ENCODE results near the gene UBA5. TPM values are rescaled to one million over a fixed set of nuclear protein-coding genes. Genes with fewer than 3 reads are reported as not detected.

The UBA5 gene
- total and polyA plus RNA-seq, 9 of the 15 experiments (the other 6 are each of a cell fraction or from before 2014, with no cell fraction given) = 8.1 to 71.1 (median 29.4) TPM

GRCh38 chr3:132713977-132714727, 54.0 kb downstream of the UBA5 start:
- WGBS (ENCODE audit: insufficient coverage, low coverage, missing lambda C conversion rate) = 72% methylated on average over 5 of the region's 5 CpGs
- no peak overlapping the region for H3K27ac ChIP-seq (ENCODE audit: extremely low read depth, low read depth, low read length)
- FAIRE-seq = no peak
- no peak for DNase-seq (ENCODE audit: extremely low read depth in 1 of 4, low spot score in 3 of 4)
- H3K4me1 ChIP-seq (replicated peaks in 1 of 2; ENCODE audit: control insufficient read depth in 2 of 2, insufficient read depth in 2 of 2, low read length in 2 of 2) = peaks cover 0 to 8% of the 10 kb centered on the region in 2 experiments; a peak in 2 of 5 replicates
- H3K79me2 ChIP-seq (ENCODE audit: control insufficient read depth, insufficient read depth, low read length) = no peaks in the 10 kb centered on the region
- in situ Hi-C loops (cut with MboI) = no loop called here
- no peaks in the 10 kb centered on the region for H3K9me1 ChIP-seq (ENCODE audit: control insufficient read depth, insufficient read depth, low read length)
- BruUV-seq (replicated peaks) = no TSS peak
- ChIA-PET POLR2A (no interaction called here), CTCF (ENCODE audit: low intra/inter-chr PET ratio) (no interaction called here)
- no peaks in the 10 kb centered on the region for H3K9me3 ChIP-seq (replicated peaks; ENCODE audit: control insufficient read depth, insufficient read depth, low read depth, low read length)
- no peak for TF ChIP-seq ZEB2 (IDR thresholded peaks at IDR 0.05)
- TF ChIP-seq KDM5B (IDR thresholded peaks at IDR 0.05; ENCODE audit: insufficient replicate concordance, low read depth, low read length) = no peak
- TF ChIP-seq STAT5B (CRISPR knock-in tag; IDR thresholded peaks at IDR 0.05) = no peak
- TF ChIP-seq HDAC6 (IDR thresholded peaks at IDR 0.05; ENCODE audit: low read depth, low read length) = no peak
- TF ChIP-seq ZFPM2 (CRISPR knock-in tag; IDR thresholded peaks at IDR 0.05) = no peak
- TF ChIP-seq ZNF644 (tag; IDR thresholded peaks at IDR 0.05; ENCODE audit: low read depth) = no peak
- TF ChIP-seq MAFG (tag; conservative IDR thresholded peaks at IDR 0.05) = no peak
- no peak for TF ChIP-seq DPF2 (IDR thresholded peaks at IDR 0.05)
- H3K27me3 ChIP-seq (ENCODE audit: control insufficient read depth in 2 of 2, insufficient read depth in 2 of 2, low read length in 2 of 2) = no peaks in the 10 kb centered on the region
- no peak for ATAC-seq
- H4K20me1 ChIP-seq (replicated peaks; ENCODE audit: control insufficient read depth, insufficient read depth, low read length) = no peaks in the 10 kb centered on the region
- no peak overlapping the region for H3K9ac ChIP-seq (ENCODE audit: insufficient read depth in 1 of 2, low read depth in 2 of 2, low read length in 2 of 2)
- H3K4me3 ChIP-seq = no peak overlapping the region
- intact Hi-C loops (cut with micrococcal nuclease) = no loop called here
- H3K4me2 ChIP-seq (ENCODE audit: insufficient read depth, low read length) = no peak overlapping the region
- H3K36me3 ChIP-seq (ENCODE audit: control insufficient read depth, insufficient read depth, low read length) = peaks cover 6% of the 10 kb centered on the region; the same call in 2 of the 3 replicates
- H2AFZ ChIP-seq (ENCODE audit: low read depth, low read length) = no peak overlapping the region

All from K562 (cell line).